ENCODE results near the gene SNRPD3. TPM values are rescaled to one million over a fixed set of nuclear protein-coding genes. Genes with fewer than 3 reads are reported as not detected.

SNRPD3 gene
- total and polyA plus RNA-seq, 8 donors, result 75.6 to 153 (median 115) TPM

DNA sequence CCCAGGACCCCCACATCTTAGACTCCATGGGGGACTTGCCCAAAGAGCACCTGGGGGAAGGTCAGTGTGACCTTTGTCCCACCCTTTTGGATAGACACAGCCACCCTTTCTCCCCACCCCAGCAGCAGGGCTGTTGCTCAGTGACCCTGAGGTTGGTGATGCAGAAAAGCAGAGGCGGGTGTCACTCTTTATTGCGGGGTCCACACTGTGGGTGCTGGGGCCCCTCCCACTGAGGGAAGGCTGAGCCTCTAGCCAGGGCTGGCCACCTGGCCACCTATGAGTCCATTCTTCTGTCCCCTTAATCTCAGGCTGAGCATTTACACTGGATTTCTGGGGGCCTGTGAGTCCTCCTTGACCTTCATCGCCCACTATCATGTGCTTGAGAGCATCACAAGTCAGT lies 29.7 kb downstream of the SNRPD3 start:
- DNase-seq, result no peak
- peaks cover 11 to 65% (median 46%) of the 10 kb centered on the region in 4 donors for H3K4me1 ChIP-seq
- no peak overlapping the region for H3K4me3 ChIP-seq
- TF ChIP-seq, protein P1, sequence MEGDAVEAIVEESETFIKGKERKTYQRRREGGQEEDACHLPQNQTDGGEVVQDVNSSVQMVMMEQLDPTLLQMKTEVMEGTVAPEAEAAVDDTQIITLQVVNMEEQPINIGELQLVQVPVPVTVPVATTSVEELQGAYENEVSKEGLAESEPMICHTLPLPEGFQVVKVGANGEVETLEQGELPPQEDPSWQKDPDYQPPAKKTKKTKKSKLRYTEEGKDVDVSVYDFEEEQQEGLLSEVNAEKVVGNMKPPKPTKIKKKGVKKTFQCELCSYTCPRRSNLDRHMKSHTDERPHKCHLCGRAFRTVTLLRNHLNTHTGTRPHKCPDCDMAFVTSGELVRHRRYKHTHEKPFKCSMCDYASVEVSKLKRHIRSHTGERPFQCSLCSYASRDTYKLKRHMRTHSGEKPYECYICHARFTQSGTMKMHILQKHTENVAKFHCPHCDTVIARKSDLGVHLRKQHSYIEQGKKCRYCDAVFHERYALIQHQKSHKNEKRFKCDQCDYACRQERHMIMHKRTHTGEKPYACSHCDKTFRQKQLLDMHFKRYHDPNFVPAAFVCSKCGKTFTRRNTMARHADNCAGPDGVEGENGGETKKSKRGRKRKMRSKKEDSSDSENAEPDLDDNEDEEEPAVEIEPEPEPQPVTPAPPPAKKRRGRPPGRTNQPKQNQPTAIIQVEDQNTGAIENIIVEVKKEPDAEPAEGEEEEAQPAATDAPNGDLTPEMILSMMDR (IDR thresholded peaks at IDR 0.05), result no peak
- no peak for TF ChIP-seq POLR2A (IDR thresholded peaks at IDR 0.05)
- no peak for TF ChIP-seq POLR2AphosphoS5 (IDR thresholded peaks at IDR 0.05)
- no peak for TF ChIP-seq EP300 (IDR thresholded peaks at IDR 0.05)
- WGBS, 5 donors, result 81 to 100% (median 93%) methylated on average over 2 to 3 of the region's 3 CpGs
- no peaks in the 10 kb centered on the region for H3K27me3 ChIP-seq
- H3K36me3 ChIP-seq, result peaks cover 0 to 51% (median 45%) of the 10 kb centered on the region in 4 donors
- peak overlapping the region in 2 of 5 donors; percentile 82 to 86 for H3K27ac ChIP-seq
- H3K9me3 ChIP-seq, result no peaks in the 10 kb centered on the region
- intact Hi-C loops (cut with DNase I; ENCODE audit: low total_unique reads), result no loop called here

DNA sequence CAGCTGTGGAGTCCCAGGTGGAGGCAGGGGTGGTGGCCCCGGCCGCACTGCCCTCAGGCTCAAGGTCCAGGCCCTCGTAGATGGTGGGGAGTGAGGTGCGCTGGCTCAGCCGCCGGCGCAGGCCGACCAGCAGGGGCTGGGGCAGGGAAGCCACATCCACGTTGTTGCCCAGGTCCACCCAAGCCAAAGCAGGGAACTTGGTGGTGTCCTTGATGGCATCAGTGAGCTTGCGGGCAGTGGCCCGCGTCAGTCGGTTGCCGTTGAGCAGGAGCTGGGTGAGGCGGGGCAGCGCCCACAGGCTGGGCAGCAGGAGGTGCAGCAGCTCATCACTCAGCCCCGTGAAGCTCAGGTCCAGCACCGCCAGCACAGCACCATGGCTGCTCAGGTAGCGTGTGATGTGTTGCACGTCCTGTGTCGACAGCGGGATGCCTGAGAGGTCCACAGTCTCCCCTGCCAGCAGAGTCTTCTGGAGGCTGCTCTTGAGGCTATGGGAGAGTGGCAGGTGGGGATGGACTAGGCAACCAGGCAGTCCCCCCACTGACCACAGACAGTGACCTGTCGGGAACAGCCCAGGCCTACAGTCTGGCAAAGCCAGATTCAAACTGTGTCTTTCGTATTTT lies 30.2 kb downstream of the SNRPD3 start:
- TF ChIP-seq, protein P1 (IDR thresholded peaks at IDR 0.05), result no peak
- TF ChIP-seq POLR2A (IDR thresholded peaks at IDR 0.05) (no peak), EP300 (IDR thresholded peaks at IDR 0.05) (no peak), POLR2AphosphoS5 (IDR thresholded peaks at IDR 0.05) (no peak)
- no peak for DNase-seq
- peaks cover 11 to 64% (median 44%) of the 10 kb centered on the region in 4 donors for H3K4me1 ChIP-seq
- intact Hi-C loops (cut with DNase I; ENCODE audit: low total_unique reads), result no loop called here
- H3K9me3 ChIP-seq, result no peaks in the 10 kb centered on the region
- peaks cover 0 to 51% (median 45%) of the 10 kb centered on the region in 4 donors for H3K36me3 ChIP-seq
- H3K4me3 ChIP-seq, result no peak overlapping the region
- peak overlapping the region in 1 of 5 donors; percentile 86 for H3K27ac ChIP-seq
- WGBS, 5 donors, result 84 to 90% (median 88%) methylated on average over 9 to 24 of the region's 24 CpGs
- no peaks in the 10 kb centered on the region for H3K27me3 ChIP-seq

DNA sequence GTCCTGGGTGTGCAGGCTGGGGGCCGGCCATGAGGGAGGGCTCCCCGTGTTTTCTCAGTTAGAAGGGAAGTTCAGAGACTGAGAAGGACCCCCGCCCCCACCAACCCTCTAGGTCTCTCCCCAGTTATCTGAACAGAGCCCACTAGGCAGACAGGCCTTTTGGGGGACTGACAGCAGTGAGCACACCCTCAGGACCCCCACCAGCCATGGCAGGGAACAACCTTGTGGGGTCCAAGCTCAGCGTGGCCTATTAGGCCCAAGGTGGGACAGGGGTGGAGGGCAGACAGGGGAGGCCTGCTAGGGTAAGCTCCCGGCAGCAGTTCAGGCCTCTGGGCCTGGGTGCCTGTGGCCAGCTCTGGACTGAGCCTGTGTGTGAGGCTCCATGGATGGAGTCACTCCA lies 31.5 kb downstream of the SNRPD3 start:
- Histone ChIP-seq H3K9me3 (no peaks in the 10 kb centered on the region), H3K27ac (peak overlapping the region in 2 of 5 donors; percentile 44 to 67), H3K27me3 (no peaks in the 10 kb centered on the region), H3K4me3 (no peak overlapping the region), H3K36me3 (peaks cover 0 to 51% (median 45%) of the 10 kb centered on the region in 4 donors), H3K4me1 (peaks cover 11 to 72% (median 53%) of the 10 kb centered on the region in 4 donors)
- no peak for DNase-seq
- WGBS, 5 donors, result 64 to 92% (median 80%) methylated on average over 3 to 5 of the region's 5 CpGs
- intact Hi-C loops (cut with DNase I; ENCODE audit: low total_unique reads), result no loop called here
- TF ChIP-seq, protein P1 (IDR thresholded peaks at IDR 0.05), result no peak

DNA sequence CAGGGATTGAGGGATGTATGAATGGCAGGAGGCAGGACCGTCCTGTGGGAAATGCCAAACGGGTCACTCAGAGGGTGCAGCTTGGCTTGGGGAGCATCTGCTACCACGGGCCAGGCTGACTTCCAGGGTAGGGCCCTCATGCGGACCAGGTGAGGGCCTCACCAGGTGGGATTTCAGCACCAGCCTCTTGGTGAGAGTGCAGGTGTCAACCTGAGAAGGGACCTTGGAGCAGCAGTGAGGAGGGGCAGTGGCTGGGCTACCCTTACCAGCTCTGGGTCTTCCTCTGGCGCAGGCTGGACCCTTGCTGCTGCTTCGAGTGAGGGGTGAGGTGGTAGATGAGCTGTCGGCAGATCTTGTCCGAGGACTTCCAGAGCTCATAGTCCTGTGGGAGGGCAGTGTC lies 32.1 kb downstream of the SNRPD3 start:
- Histone ChIP-seq H3K36me3 (peaks cover 0 to 51% (median 45%) of the 10 kb centered on the region in 4 donors), H3K27ac (peak overlapping the region; percentile 36 to 67 (median 47)), H3K9me3 (no peaks in the 10 kb centered on the region), H3K4me1 (peaks cover 11 to 71% (median 52%) of the 10 kb centered on the region in 4 donors), H3K27me3 (no peaks in the 10 kb centered on the region), H3K4me3 (no peak overlapping the region)
- TF ChIP-seq, protein P1 (IDR thresholded peaks at IDR 0.05), result no peak
- no peak for TF ChIP-seq POLR2AphosphoS5 (IDR thresholded peaks at IDR 0.05)
- WGBS, 5 donors, result 50 to 68% (median 57%) methylated on average over 6 to 8 of the region's 8 CpGs
- no peak for DNase-seq
- intact Hi-C loops (cut with DNase I; ENCODE audit: low total_unique reads), result no loop called here

Data from stomach (tissue), 9 donors.